Peyer's patch (tissue), 4 donors: ENCODE results near the gene IMP3.

ENCODE experiments used
- CTCF ChIP-seq, 6 experiments: fragments of 450-650 bp in 4 of 6; fragments of 200-600 bp in 2 of 6; sonication (generic) in 1 of 6; IDR thresholded peaks; one replicate each; pipeline ENCODE4 v1.5.1; 2017 to 2019; ENCODE audit warnings: antibody characterized with exemption in 6 of 6, mild to moderate bottlenecking in 3 of 6, moderate library complexity in 1 of 6
- POLR2A ChIP-seq, 2 donors: fragments of 450-650 bp; IDR thresholded peaks; one replicate each; pipeline ENCODE4 v1.5.1; 2017; ENCODE audit warnings: antibody characterized with exemption in 2 of 2, mild to moderate bottlenecking in 2 of 2, moderate library complexity in 2 of 2

- TF ChIP-seq CTCF (IDR thresholded peaks at IDR 0.05) = no peak
- TF ChIP-seq POLR2A (IDR thresholded peaks at IDR 0.05) = no peak
Measured at GRCh38 chr15:75676688-75677464, 36.9 kb upstream of the IMP3 start.
